SU-DHL-6 (cell line): ENCODE data around the gene SUV39H1.
"Not testable (repeated sequence)": the region's sequence is repeated elsewhere in the genome, so short reads cannot be mapped to it uniquely, and the experiment has no call there.

Experiments used
- CTCF ChIP-seq: fragments of 200-600 bp; sonication (generic); IDR thresholded peaks from one replicate; pipeline ENCODE4 v1.5.1; 2017; ENCODE audit warnings: antibody characterized with exemption, mild to moderate bottlenecking, low read length, moderate library complexity; ENCODE audit not compliant: insufficient read depth, poor library complexity, severe bottlenecking
- EZH2phosphoT487 ChIP-seq: fragments of 200-600 bp; sonication (generic), shearing (Covaris generic); conservative IDR thresholded peaks from 2 replicates; pipeline ENCODE4 v1.6.1; 2018; ENCODE audit warnings: mild to moderate bottlenecking, antibody characterized with exemption, low read length, moderate library complexity, mixed read lengths

GRCh38 chrX:48668187-48668586 lies 28.3 kb upstream of the SUV39H1 start:
- not testable (repeated sequence) for TF ChIP-seq CTCF, EZH2phosphoT487
